GM18519 (cell line): ENCODE data around the gene MINDY4B.
"Not testable (repeated sequence)": the region's sequence is repeated elsewhere in the genome, so short reads cannot be mapped to it uniquely, and the experiment has no call there.

Experiments used
- ATAC-seq: cut with Tn5 transposase; IDR thresholded peaks from one replicate; pipeline ENCODE4 v1.9.1; 2021; ENCODE audit warnings: mild to moderate bottlenecking, moderate library complexity; ENCODE audit not compliant: unreplicated experiment, low FRiP score

The MINDY4B gene

DNA sequence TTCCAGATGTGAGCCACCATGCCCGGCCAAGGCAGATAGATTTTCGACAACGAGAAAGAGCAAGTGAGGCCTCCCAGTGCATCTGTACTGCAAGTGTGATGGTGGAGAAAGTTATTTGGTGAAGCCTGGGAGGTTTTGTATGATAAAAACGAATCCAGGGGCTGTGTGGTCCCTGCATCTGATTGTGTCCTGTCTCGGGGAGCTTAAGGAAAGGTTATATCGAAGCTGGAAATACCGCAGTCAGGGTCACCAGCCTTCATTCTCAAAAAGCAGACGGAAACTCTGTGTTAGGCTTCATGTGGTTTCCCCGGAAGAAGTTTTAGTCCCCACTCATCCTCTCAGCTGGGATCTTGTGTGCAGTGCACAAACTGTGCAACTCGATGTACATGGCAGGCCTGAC lies 3.4 kb downstream of the MINDY4B start:
- ATAC-seq, result no peak

DNA sequence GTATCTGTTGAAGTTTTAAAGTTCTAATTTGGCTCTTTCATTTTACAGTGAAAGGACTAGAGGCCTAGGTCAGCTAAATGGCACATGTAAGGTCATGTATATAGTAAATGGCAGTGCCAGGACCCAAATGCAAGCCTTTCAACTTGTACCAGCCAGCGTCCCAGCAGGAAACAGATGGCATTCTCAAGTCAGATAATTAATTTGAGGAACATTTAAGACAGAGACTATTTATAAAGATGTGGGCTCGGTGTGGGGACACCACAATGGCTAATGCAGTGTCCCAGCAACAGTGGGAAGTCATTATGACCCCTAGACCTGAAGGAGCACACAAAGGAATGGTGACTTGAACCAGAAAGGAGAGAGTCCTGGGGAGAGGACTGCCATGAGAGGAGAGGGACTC lies 6.1 kb downstream of the MINDY4B start:
- no peak for ATAC-seq

GRCh38 chr3:150898046-150898754 lies 7.0 kb downstream of the MINDY4B start:
- no peak for ATAC-seq

GRCh38 chr3:150897592-150897991 lies 7.6 kb downstream of the MINDY4B start:
- no peak for ATAC-seq

- no peak for ATAC-seq
These were observed 14.4 kb downstream of the MINDY4B start for GRCh38 chr3:150890831-150891230.

DNA sequence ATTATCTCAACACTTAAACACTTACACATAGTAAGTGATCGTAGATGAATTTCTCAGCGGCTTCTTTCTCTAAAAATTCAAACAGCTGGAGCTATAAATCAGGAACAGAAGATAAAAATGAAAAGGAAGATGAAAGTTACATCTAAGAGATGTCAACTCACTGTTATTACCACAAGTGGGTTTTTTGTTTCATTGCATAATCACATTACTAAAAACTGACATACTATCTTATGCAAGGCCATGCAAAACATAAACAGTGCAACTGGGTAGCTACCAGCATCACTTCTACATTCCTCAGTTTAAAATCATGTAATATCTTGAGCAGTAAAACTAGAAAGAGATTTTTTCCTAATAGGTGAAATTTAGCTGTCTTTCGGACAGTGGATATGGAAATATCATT lies 14.9 kb downstream of the MINDY4B start:
- ATAC-seq, result no peak

- no peak for ATAC-seq
These were observed 16.1 kb downstream of the MINDY4B start for GRCh38 chr3:150889106-150889505.

DNA sequence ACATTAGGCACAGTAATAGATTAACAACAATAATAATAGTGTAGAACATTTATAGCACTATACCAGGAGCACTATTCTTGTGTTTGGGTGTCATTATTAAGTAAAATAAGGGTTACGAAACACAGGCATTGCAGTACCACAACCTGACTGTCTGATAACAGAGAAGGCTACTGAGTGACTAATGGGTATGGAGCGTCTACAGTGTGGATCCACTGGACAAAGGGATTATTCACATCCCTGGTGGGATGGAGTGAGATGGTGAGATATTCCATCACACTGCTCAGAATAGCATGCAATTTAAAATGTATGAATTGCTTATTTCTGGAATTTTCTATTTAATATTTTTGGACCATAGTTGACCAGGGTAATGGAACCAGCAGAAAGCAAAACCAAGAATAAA lies 18.2 kb downstream of the MINDY4B start:
- ATAC-seq, result no peak

- ATAC-seq, result no peak
These were observed 19.7 kb downstream of the MINDY4B start for GRCh38 chr3:150885535-150885934.

DNA sequence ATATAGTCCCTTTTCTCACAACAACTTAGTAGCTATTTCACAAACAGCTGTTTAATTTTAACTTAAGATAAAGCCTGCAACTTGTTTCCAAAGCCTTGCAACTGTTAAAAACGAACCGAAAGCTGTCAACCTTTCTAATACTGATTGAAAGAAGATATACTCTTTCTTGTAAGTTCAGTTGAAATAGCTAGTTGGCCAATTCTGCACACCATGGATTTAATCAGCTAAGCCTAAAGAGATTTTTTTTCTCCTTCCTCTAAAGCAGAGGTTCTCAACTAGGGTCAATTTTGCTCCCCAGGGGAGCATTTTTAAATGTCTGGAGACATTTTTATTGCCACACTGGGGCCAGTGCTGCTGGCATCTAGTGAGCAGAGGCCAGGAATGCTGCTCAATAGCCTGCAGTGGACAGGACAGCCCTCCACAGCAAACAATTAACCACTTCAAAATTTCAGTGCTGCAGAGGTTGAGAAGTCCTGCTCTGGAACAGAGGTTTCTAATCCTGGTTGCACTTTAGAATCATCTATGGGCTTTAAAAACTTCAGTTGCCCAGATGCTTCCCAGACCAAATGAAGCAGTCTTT lies 26.2 kb downstream of the MINDY4B start:
- ATAC-seq, result no peak

- ATAC-seq, result no peak
These were observed 26.9 kb downstream of the MINDY4B start for GRCh38 chr3:150878290-150878689.

- ATAC-seq, result no peak
These were observed 27.9 kb downstream of the MINDY4B start for GRCh38 chr3:150877303-150877702.

DNA sequence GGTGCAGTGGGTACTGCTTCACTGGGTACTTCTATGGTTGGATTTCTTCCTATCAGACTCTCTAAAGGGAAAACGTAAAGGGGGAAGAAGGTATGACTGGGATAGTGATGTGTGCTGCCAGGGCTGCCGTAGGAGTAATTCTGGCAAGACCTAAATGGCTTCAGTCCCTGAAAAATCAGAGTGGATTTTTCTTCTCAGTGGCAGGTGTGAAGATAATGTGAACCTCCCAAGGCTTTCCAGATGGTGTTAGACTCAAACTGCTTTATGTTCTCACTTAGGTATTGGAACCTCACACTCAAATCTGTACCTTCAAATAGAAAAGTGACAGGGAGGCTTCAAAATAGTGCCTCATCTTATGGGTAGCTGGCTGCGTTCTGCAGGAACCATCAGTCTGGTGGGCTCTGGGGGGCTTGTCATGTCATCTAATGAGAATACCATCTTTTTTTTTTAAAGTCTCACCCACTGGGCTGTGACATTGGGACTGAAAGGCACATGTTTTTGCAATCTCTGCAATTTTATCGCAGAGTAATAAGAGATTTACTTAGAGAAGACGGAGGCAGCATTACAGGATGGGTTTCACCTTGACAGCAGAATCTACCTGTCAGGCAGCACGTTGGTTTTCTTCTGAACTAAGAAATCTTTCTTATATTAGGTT lies 28.5 kb downstream of the MINDY4B start:
- ATAC-seq, result no peak

GRCh38 chr3:150875548-150875947 lies 29.7 kb downstream of the MINDY4B start:
- ATAC-seq, result peak; percentile 94

DNA sequence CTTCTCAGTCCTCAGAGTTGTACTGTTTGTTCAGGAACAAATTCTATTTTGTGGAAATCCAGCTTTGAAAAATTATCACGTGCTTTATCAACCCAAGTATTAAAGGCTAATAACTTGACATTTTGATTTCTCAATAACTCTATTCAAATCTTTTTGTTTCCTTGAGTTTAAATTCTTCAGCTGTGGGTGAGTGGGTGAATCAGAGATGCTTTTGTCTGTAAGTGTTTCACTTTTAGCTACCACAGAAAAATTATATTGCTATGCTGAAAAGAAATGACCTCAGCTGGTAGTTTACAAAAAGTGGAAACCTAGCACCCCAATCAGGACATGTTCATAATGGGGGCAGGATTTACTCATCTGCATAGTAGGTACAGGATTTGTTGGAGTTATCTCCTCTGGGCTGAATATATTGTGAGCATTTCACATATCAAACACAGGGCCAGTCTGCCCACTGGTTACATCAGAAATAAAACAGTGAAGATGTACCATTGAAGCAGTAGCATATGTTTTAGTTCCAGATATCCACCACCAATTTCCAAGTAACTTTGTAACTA lies 30.5 kb downstream of the MINDY4B start:
- ATAC-seq, result no peak

- no peak for ATAC-seq
These were observed 34.0 kb downstream of the MINDY4B start for GRCh38 chr3:150871192-150871591.

DNA sequence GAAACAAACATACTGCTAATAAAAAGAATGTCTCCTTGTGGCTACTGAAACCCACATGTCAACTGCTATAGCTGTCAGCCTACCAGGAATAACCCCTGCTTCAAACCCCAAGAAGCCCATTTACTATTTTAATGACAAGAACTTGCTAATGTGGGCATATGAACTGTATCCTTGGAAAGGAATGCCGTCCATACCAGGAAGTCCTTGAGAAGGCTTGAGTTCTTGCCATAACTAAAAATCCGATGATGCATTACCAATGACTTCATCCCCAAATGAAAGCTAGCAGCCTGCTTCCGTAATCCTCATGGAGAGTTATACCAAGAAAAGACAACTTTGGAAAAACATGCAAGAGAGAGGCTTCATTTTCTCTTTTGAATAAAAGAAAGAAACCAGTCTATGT lies 34.8 kb downstream of the MINDY4B start:
- no peak for ATAC-seq

GRCh38 chr3:150868282-150868681 lies 37.0 kb downstream of the MINDY4B start:
- no peak for ATAC-seq

DNA sequence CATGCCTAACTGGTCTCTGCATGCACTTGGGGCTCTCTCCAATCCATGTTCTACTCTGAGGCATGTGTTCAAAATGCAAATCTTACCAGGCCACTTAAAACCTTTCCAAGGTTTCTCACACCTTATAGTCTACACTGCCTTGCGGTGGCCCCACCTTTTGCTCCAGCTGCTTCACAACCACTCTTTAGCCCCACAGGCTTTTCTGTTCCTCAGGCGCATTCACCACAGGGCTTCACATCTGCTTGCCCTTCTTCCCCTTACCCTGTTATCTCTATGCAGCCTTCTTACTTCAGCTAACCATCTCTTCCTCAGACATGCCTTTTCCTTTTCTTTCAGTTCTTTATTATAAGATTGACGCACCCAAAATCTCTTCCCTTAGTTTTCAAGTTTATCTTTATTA lies 37.8 kb downstream of the MINDY4B start:
- ATAC-seq, result no peak

GRCh38 chr3:150863921-150864320 lies 41.3 kb downstream of the MINDY4B start:
- not testable (repeated sequence) for ATAC-seq

GRCh38 chr3:150861851-150862250 lies 43.4 kb downstream of the MINDY4B start:
- no peak for ATAC-seq

GRCh38 chr3:150857936-150858335 lies 47.3 kb downstream of the MINDY4B start:
- ATAC-seq, result not testable (repeated sequence)
